NCI-H446 (cell line): ENCODE measurements around the gene VSX1.

Source experiments
- DNase-seq, 2 experiments: peaks; one replicate each; lab custom pipeline; 2025; lab: John Stamatoyannopoulos, UW

VSX1 gene

GRCh38 chr20:25081730-25082497 lies at the start of gene VSX1:
VSX1 (minus strand) TSS chr20:25082141; CDS start chr20:25082096, 45 bp downstream.
- DNase-seq: no peak

GRCh38 chr20:25129908-25130307 lies 48.0 kb upstream of the VSX1 start:
- no peak for DNase-seq

- DNase-seq: no peak
These were observed 47.5 kb upstream of the VSX1 start for GRCh38 chr20:25129428-25129827.

- DNase-seq: no peak
These were observed 46.7 kb upstream of the VSX1 start for GRCh38 chr20:25128649-25129048.

- DNase-seq: no peak
These were observed 46.0 kb upstream of the VSX1 start for GRCh38 chr20:25127761-25128537.

- no peak for DNase-seq
These were observed 44.5 kb upstream of the VSX1 start for GRCh38 chr20:25126204-25127029.

GRCh38 chr20:25125636-25126035 lies 43.7 kb upstream of the VSX1 start:
- DNase-seq: no peak

GRCh38 chr20:25120920-25121319 lies 39.0 kb upstream of the VSX1 start:
- DNase-seq: no peak

GRCh38 chr20:25120457-25120856 lies 38.5 kb upstream of the VSX1 start:
- DNase-seq: no peak

GRCh38 chr20:25118529-25118928 lies 36.6 kb upstream of the VSX1 start:
- no peak for DNase-seq

GRCh38 chr20:25117990-25118389 lies 36.0 kb upstream of the VSX1 start:
- DNase-seq: no peak

- no peak for DNase-seq
These were observed 35.0 kb upstream of the VSX1 start for GRCh38 chr20:25116739-25117458.

GRCh38 chr20:25103526-25103925 lies 21.6 kb upstream of the VSX1 start:
- no peak for DNase-seq

GRCh38 chr20:25100914-25101313 lies 19.0 kb upstream of the VSX1 start:
- no peak for DNase-seq

GRCh38 chr20:25099601-25100140 lies 17.7 kb upstream of the VSX1 start:
- no peak for DNase-seq

- DNase-seq: no peak
These were observed 15.6 kb upstream of the VSX1 start for GRCh38 chr20:25097498-25097897.

- DNase-seq: peak in 1 of 2 experiments; percentile 6
These were observed 8.8 kb upstream of the VSX1 start for GRCh38 chr20:25090492-25091429.

- no peak for DNase-seq
These were observed 7.7 kb upstream of the VSX1 start for GRCh38 chr20:25089662-25090061.

- DNase-seq: no peak
These were observed 7.2 kb upstream of the VSX1 start for GRCh38 chr20:25089096-25089495.

- DNase-seq: no peak
These were observed 6.3 kb upstream of the VSX1 start for GRCh38 chr20:25088267-25088666.
